Ureter (tissue), 1 donor: ENCODE data around the gene TSPAN14. TPM values are rescaled to one million over a fixed set of nuclear protein-coding genes. Genes with fewer than 3 reads are reported as not detected.
A peak's percentile ranks its signal among the peaks of the same experiment; 100 is the strongest.
"Not testable (repeated sequence)": the region's sequence is repeated elsewhere in the genome, so short reads cannot be mapped to it uniquely, and the experiment has no call there.

Experiments used
- DNase-seq: peaks from one replicate; pipeline ENCODE4 v3.0.0-alpha.2; 2020; ENCODE audit warnings: low spot score
- total RNA-seq: library from RNA; stranded (reverse); gene quantifications from one replicate; pipeline ENCODE4 v1.2.4, GENCODE V29; 2023
- donor health status: DM: yes; HTN: yes; CAD: no.

The TSPAN14 gene
- 177 TPM for total RNA-seq

- peak; percentile 85 for DNase-seq
Observed at GRCh38 chr10:80453842-80454512, at the start of gene TSPAN14. Gene TSPAN14 (plus strand): TSS chr10:80454310. CDS start chr10:80489234, 34,924 bp downstream.

- no peak for DNase-seq
Observed at GRCh38 chr10:80405035-80405434, 49.1 kb upstream of the TSPAN14 start.

GRCh38 chr10:80405626-80406025 lies 48.5 kb upstream of the TSPAN14 start:
- DNase-seq, result no peak

- DNase-seq, result no peak
Observed at GRCh38 chr10:80406204-80406603, 47.9 kb upstream of the TSPAN14 start.

GRCh38 chr10:80407812-80408241 lies 46.3 kb upstream of the TSPAN14 start:
- DNase-seq, result no peak

- DNase-seq, result peak; percentile 92
Observed at GRCh38 chr10:80408242-80409101, 45.6 kb upstream of the TSPAN14 start, which contains the start of gene PRXL2A. Gene PRXL2A (plus strand): TSS chr10:80408551. CDS start chr10:80420468, 11,917 bp downstream.

- DNase-seq, result no peak
Observed at GRCh38 chr10:80409121-80409520, 45.0 kb upstream of the TSPAN14 start.

GRCh38 chr10:80410122-80410521 lies 44.0 kb upstream of the TSPAN14 start:
- no peak for DNase-seq

GRCh38 chr10:80410578-80411145 lies 43.4 kb upstream of the TSPAN14 start:
- no peak for DNase-seq

GRCh38 chr10:80411267-80411668 lies 42.8 kb upstream of the TSPAN14 start:
- DNase-seq, result no peak

GRCh38 chr10:80411681-80412220 lies 42.4 kb upstream of the TSPAN14 start:
- no peak for DNase-seq

GRCh38 chr10:80412486-80412885 lies 41.6 kb upstream of the TSPAN14 start:
- no peak for DNase-seq

GRCh38 chr10:80413271-80413996 lies 40.7 kb upstream of the TSPAN14 start:
- DNase-seq, result peak; percentile 81

GRCh38 chr10:80414142-80414895 lies 39.8 kb upstream of the TSPAN14 start:
- no peak for DNase-seq

GRCh38 chr10:80415734-80416478 lies 38.2 kb upstream of the TSPAN14 start:
- DNase-seq, result no peak

- DNase-seq, result peak; percentile 68
Observed at GRCh38 chr10:80416479-80417098, 37.5 kb upstream of the TSPAN14 start.

- DNase-seq, result not testable (repeated sequence)
Observed at GRCh38 chr10:80417256-80417655, 36.9 kb upstream of the TSPAN14 start.

- no peak for DNase-seq
Observed at GRCh38 chr10:80421050-80421706, 32.9 kb upstream of the TSPAN14 start.
